COR-L47 (cell line): ENCODE data around the gene TSPAN17.

Source experiments
- DNase-seq: peaks from one replicate; lab custom pipeline; 2025; lab: John Stamatoyannopoulos, UW

Gene TSPAN17

GRCh38 chr5:176621661-176622079 is 25.6 kb upstream of the TSPAN17 start:
- DNase-seq, result no peak

- DNase-seq, result no peak
Observed at GRCh38 chr5:176624142-176624541, 23.1 kb upstream of the TSPAN17 start.

DNA sequence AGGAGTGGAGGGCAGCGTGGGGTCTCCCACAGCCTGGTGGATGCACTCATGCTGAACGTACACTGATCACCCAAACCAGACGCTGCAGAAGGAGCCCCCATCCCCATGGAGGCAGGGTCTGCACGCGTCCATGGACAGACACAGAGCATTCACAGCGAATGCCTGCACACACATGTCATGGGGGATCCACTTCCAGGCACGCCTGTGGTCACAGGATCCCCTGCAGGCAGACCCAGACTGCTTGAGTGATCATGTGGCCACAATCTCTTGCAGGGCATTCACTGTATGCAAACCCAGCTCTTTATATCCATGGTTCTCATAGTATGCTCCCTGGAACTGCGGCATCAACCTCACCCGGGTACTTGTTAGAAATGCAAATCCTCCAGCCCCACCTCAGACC is 22.3 kb upstream of the TSPAN17 start:
- DNase-seq, result no peak

GRCh38 chr5:176625512-176625911 is 21.8 kb upstream of the TSPAN17 start:
- DNase-seq, result no peak

GRCh38 chr5:176625966-176626875 is 21.1 kb upstream of the TSPAN17 start:
- no peak for DNase-seq

DNA sequence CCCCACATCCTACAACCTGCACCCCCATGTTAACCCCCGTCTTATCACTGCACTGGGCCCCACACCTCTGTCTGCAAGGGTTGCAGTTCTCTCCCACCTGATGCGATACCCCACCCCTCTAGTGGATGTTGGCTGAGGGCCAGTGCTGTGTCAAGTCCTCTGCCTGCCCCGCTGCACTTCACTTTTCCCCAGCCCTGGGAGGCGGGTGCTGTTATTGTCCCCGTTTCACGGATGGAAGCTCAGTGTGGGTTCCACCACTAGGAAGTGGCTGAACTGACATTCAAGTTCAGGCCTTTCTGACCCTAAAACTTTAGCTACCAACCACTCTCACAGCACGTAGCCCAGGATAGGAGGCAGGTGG is 20.4 kb upstream of the TSPAN17 start:
- no peak for DNase-seq

GRCh38 chr5:176627582-176627981 is 19.7 kb upstream of the TSPAN17 start:
- no peak for DNase-seq

DNA sequence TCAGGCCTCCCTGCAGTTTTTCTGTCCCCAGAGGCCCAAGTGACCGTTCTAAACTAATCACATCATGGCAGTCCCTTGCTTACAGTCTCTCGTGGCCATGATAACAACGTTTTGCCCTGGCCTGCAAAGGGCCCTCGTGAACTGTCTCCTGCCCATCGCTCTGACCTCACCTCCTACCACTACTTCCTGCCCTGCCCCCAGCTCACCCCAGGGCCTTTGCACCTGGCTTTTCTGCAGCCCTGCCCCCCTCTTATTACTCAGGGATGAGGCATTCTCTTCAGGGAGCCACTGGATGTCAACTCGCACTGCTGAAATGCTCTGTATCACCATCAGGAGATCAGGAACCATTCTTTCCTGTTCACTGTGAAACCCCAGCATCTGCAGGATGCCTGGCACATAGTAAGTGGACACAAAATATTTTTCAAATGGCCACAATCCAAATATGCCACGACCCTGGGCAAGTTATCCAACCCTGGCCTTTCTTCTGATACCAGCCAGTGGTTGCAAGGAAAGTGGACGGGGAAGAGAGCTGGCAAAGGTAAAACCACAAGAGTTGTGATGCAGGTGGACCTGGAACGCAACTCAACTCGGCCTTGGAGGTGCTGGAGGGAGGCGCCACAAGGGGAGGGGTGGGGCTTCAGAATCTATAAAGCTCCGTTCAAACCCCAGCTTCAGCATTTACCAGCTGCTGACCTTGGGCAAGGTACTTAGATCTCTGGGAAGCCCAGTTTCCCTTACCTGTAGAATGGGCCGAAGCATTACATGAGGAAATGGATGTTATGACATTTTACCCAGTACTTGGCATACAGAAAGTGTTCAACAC is 18.7 kb upstream of the TSPAN17 start:
- DNase-seq, result no peak

- DNase-seq, result no peak
Observed at GRCh38 chr5:176629317-176629852, 17.9 kb upstream of the TSPAN17 start.

- DNase-seq, result peak; percentile 80
Observed at GRCh38 chr5:176629853-176630680, 17.2 kb upstream of the TSPAN17 start, which contains the start of the genes EIF4E1B and SNCB. Gene EIF4E1B (plus strand): TSS chr5:176630675. CDS start chr5:176642788, 12,113 bp downstream. Gene SNCB (minus strand): TSS chr5:176630534. CDS start chr5:176629654, 880 bp downstream.

DNA sequence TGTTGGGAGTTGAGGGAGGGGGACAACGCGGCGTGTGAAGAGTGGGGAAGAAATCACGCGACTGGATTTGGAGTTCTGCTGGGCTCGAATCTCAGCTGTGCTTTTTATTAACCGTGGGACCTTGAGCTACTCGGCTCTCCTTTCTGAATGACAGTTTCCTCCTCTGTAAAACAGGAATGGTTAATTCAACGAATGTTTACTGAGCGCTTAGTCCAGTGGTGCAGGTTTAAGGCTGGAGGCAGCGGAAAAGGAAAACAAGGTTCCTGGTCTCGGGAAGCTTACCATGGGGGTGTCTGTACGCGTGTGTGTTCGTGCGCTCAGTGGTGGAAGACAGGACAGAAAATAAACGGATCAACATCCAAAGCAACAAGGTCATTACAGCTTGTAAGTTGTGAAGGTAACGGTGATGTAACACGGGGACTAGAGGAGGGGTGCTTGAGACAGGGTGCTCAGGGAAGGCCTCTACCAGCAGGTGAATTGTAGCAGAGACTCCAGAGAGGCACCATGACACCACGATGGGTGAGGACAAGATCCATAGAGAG is 16.5 kb upstream of the TSPAN17 start:
- no peak for DNase-seq

GRCh38 chr5:176631383-176632200 is 15.7 kb upstream of the TSPAN17 start:
- DNase-seq, result no peak

DNA sequence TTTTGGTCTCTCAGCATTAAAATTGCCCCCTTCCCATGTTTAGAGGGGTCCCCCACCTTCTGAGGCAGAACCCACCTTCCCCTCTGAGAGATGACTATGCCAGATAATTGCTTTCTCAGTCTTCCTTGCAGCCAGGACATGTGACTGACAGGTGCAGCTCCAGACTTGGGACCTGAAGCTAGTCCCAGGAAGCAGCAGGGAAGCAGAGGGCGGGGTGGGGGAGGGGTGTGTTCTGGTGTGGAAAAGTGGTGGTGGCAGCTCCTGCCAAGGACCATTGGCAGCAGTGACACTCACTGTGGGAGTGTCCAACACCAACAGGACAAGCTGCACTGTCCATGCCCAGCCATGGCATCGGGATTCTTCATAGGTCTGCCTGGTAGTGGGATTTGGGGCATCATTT is 14.5 kb upstream of the TSPAN17 start:
- peak; percentile 26 for DNase-seq

DNA sequence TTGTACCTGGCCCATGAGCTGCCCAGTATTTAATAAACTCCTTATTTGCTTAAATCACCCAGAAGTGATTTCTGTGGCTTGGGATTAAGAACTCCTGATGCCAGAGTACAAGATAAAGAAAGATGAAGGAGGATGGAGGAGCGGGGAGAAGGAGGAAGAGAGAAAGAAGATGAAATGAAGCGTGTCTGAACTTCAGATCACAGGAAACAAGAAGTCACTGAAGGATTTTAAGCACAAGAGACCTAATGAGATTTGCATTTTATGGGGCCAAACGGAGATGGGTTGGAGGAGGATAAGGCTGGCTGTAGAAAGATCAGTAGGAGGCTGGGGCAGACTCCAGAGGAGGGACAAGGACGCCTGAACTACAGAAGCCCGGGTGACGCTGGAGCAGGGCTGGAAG is 13.7 kb upstream of the TSPAN17 start:
- DNase-seq, result no peak

DNA sequence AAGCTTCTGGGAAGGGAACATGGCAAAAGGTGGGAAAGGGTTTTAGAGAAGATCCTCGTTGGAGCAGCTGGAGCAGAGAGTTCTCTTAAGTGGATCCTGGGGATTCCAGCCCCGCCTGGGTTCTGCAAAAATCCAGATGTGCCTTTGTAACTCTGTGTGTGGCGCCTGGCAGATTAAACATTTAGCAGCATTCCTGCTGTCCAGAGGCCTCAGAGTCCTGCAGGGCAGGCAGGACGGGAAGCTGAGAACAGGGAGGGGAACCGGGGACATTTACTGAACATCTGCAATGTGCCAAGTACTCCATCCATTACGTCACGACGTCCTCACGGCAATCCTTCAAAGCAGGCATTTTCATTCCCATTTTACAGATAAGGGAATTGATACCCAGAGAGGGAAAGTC is 10.9 kb upstream of the TSPAN17 start:
- DNase-seq, result no peak

DNA sequence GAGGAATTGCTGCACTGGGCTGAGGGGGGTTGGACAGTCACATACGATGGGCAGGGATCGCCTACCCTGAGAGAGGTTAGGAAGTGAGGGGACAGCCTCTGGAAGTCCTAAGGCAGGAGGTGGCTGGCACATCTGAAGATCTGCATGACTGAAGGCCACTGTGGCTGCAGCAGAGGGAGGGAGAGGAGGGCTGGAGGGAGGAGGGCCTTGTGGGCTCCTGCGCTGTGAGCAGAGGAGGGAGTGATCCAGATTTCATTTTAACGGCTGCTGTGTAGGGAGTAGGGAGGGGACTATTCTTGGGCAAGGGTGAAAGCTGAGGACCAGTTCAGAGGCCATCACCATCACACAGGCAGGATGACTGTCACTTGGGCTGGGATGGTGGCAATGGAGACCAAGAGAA is 9.7 kb upstream of the TSPAN17 start:
- no peak for DNase-seq

GRCh38 chr5:176638437-176638836 is 8.8 kb upstream of the TSPAN17 start:
- no peak for DNase-seq

DNA sequence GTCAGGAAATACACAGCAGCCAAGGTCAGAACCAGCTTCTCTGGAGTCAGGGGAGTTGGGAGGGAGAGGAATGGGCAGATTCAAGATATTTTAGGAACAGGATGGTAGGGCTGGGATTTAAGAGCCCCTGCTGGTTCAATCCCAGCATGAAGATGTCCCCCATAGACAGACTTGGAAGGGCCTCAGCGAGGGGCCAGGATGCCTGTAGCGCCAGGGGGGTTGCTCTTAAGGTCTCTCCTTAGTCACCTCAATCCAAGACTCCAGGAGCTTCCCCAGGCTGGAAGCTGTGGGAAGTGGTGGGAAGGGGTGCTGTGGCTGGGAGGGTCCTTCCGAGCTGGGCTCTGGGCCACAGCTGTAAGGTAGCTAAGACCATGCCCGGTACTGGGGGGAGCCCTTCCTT is 8.1 kb upstream of the TSPAN17 start:
- no peak for DNase-seq

- peak; percentile 35 for DNase-seq
Observed at GRCh38 chr5:176639981-176640380, 7.3 kb upstream of the TSPAN17 start.

DNA sequence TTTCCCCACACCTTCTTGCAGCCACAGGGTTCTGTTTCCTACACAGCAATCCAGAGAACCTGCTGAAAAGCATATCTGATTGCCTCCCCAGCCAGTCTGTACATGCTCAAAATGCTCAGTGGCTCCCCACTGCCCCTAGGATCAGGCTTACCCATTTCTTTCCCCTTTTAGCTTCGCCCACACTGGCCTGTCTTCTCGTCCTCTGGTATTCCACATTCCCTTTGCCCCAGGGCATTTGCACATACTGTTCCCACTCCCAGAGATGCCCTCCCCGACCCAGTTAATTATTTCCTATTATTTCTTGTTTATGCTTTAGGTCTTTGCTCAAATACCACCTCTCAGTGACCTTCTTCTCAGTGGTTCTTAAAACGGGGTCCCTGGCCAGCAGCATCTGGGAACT is 6.7 kb upstream of the TSPAN17 start:
- DNase-seq, result no peak
